HepG2 (cell line): ENCODE data around the gene RAP1A. TPM values are rescaled to one million over a fixed set of nuclear protein-coding genes. Genes with fewer than 3 reads are reported as not detected.

ENCODE experiments used
- CENPX ChIP-seq: sonication (generic); formaldehyde crosslinking; IDR thresholded peaks from 2 replicates; pipeline ENCODE4 v1.9.0; 2021; ENCODE audit warnings: mild to moderate bottlenecking, missing genetic modification reagents, moderate library complexity
- GABPA ChIP-seq, 2 experiments: IDR thresholded peaks; 2 replicates each; pipeline ENCODE4 v1.6.1; 2011 to 2016; ENCODE audit warnings: low read depth in 2 of 2, low read length in 1 of 2, missing biosample characterization in 1 of 2, missing genetic modification characterization in 1 of 2
- GFI1 ChIP-seq: sonication (generic); formaldehyde crosslinking; IDR thresholded peaks from 2 replicates; pipeline ENCODE4 v1.5.0; 2020; ENCODE audit warnings: missing genetic modification reagents, mild to moderate bottlenecking, borderline replicate concordance
- HMG20B ChIP-seq: conservative IDR thresholded peaks from 2 replicates; pipeline ENCODE4 v1.6.1; 2016; ENCODE audit warnings: missing genetic modification reagents, missing compliant biosample characterization
- MED1 ChIP-seq: sonication (generic); formaldehyde crosslinking; IDR thresholded peaks from 2 replicates; pipeline ENCODE4 v1.4.0; 2020; ENCODE audit warnings: missing genetic modification reagents
- MTERF4 ChIP-seq: sonication (generic); formaldehyde crosslinking; IDR thresholded peaks from 2 replicates; pipeline ENCODE4 v1.8.0; 2023; ENCODE audit warnings: mild to moderate bottlenecking, missing genetic modification reagents
- NCOA1 ChIP-seq: sonication (generic); formaldehyde crosslinking; IDR thresholded peaks from 2 replicates; pipeline ENCODE4 v1.9.0; 2021; ENCODE audit warnings: missing genetic modification reagents
- NCOR1 ChIP-seq: fragments of 200-600 bp; sonication (generic); IDR thresholded peaks from 2 replicates; pipeline ENCODE4 v1.7.0; 2017; ENCODE audit warnings: antibody characterized with exemption, low read length, borderline replicate concordance
- NR1H2 ChIP-seq: sonication (generic); formaldehyde crosslinking; IDR thresholded peaks from 2 replicates; pipeline ENCODE4 v1.8.1; 2022; ENCODE audit warnings: low read depth, missing genetic modification reagents, borderline replicate concordance
- TCF7 ChIP-seq: sonication (generic); IDR thresholded peaks from 2 replicates; pipeline ENCODE4 v1.6.1; 2016; ENCODE audit warnings: antibody characterized with exemption, low read depth
- TP53 ChIP-seq: sonication (generic); formaldehyde crosslinking; conservative IDR thresholded peaks from 2 replicates; pipeline ENCODE4 v1.4.0; 2020; ENCODE audit warnings: missing genetic modification reagents
- ZBTB3 ChIP-seq: sonication (generic); formaldehyde crosslinking; IDR thresholded peaks from 2 replicates; pipeline ENCODE4 v1.4.0; 2020; ENCODE audit warnings: low read depth, mild to moderate bottlenecking, moderate library complexity, missing genetic modification reagents, borderline replicate concordance
- ZFY ChIP-seq: sonication (generic); formaldehyde crosslinking; IDR thresholded peaks from 2 replicates; pipeline ENCODE4 v1.4.0; 2020; ENCODE audit warnings: missing genetic modification reagents
- ZNF3 ChIP-seq: IDR thresholded peaks from 2 replicates; pipeline ENCODE4 v1.7.0; 2017; ENCODE audit warnings: inconsistent platforms
- ZNF556 ChIP-seq: sonication (generic); formaldehyde crosslinking; IDR thresholded peaks from 2 replicates; pipeline ENCODE4 v1.4.0; 2020; ENCODE audit warnings: mild to moderate bottlenecking, missing genetic modification reagents, borderline replicate concordance
- ZNF607 ChIP-seq: sonication (generic); formaldehyde crosslinking; IDR thresholded peaks from 2 replicates; pipeline ENCODE4 v1.5.1; 2020; ENCODE audit warnings: missing genetic modification reagents, mild to moderate bottlenecking, borderline replicate concordance
- ZNF7 ChIP-seq: IDR thresholded peaks from 2 replicates; pipeline ENCODE4 v1.6.1; 2016; ENCODE audit warnings: missing biosample characterization, missing genetic modification reagents
- polyA plus RNA-seq, 8 experiments: library from polyadenylated mRNA; depleted of rRNA in 3 of 8; stranded (reverse) in 7 of 8; unstranded in 1 of 8; fragments of >200 nt; fragmentation: Illumina TruSeq in 4 of 8; extraction: Trizol in 4 of 8; gene quantifications; 2 replicates each; pipeline versions ENCODE4 v1.2.1 to v1.2.3, GENCODE V29; 2011 to 2016; ENCODE audit warnings: low read depth in 4 of 8, missing spikeins in 1 of 8, mixed read lengths in 1 of 8; ENCODE audit not compliant: insufficient read depth in 1 of 8
- total RNA-seq, 5 experiments: library from RNA; depleted of rRNA; stranded (reverse); fragments of >200 nt; fragmentation: Illumina TruSeq; extraction: Trizol; gene quantifications; 2 replicates each; pipeline ENCODE4 v1.2.3, GENCODE V29; 2016; ENCODE audit warnings: low read depth in 1 of 5
- TF ChIP-seq, protein P1 (sequence below): sonication (generic); formaldehyde crosslinking; IDR thresholded peaks from 2 replicates; pipeline ENCODE4 v1.4.0; 2020; ENCODE audit warnings: missing genetic modification reagents, borderline replicate concordance
- TF ChIP-seq, protein P2 (sequence below): sonication (generic); formaldehyde crosslinking; IDR thresholded peaks from 2 replicates; pipeline ENCODE4 v1.4.0; 2020; ENCODE audit warnings: mild to moderate bottlenecking, missing genetic modification reagents

The RAP1A gene
- total and polyA plus RNA-seq, 2 of the 13 experiments (the other 11 are each of a cell fraction or from before 2014, with no cell fraction given) = 19.0 to 20.7 TPM

GRCh38 chr1:111618961-111619634 is 491 bp upstream of the RAP1A start (continued):
- no peak for TF ChIP-seq TCF7
- TF ChIP-seq ZBTB3 (CRISPR knock-in tag) = no peak
- TF ChIP-seq NCOR1 = no peak
- TF ChIP-seq GABPA (IDR thresholded peaks at IDR 0.05; ENCODE audit: low read depth, low read length) = no peak
- 0 out of 2 replicates have a peak, but pooled peaks have one; percentile 10 for TF ChIP-seq GABPA (CRISPR knock-in tag; IDR thresholded peaks at IDR 0.05; ENCODE audit: low read depth)
- no peak for TF ChIP-seq ZNF3 (CRISPR knock-in tag)
- TF ChIP-seq NCOA1 (CRISPR knock-in tag) = no peak
- no peak for TF ChIP-seq TP53 (CRISPR knock-in tag)
- TF ChIP-seq, protein P1, sequence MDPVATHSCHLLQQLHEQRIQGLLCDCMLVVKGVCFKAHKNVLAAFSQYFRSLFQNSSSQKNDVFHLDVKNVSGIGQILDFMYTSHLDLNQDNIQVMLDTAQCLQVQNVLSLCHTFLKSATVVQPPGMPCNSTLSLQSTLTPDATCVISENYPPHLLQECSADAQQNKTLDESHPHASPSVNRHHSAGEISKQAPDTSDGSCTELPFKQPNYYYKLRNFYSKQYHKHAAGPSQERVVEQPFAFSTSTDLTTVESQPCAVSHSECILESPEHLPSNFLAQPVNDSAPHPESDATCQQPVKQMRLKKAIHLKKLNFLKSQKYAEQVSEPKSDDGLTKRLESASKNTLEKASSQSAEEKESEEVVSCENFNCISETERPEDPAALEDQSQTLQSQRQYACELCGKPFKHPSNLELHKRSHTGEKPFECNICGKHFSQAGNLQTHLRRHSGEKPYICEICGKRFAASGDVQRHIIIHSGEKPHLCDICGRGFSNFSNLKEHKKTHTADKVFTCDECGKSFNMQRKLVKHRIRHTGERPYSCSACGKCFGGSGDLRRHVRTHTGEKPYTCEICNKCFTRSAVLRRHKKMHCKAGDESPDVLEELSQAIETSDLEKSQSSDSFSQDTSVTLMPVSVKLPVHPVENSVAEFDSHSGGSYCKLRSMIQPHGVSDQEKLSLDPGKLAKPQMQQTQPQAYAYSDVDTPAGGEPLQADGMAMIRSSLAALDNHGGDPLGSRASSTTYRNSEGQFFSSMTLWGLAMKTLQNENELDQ (CRISPR knock-in tag) = no peak
- no peak for TF ChIP-seq ZNF607 (CRISPR knock-in tag)
- TF ChIP-seq, protein P2, sequence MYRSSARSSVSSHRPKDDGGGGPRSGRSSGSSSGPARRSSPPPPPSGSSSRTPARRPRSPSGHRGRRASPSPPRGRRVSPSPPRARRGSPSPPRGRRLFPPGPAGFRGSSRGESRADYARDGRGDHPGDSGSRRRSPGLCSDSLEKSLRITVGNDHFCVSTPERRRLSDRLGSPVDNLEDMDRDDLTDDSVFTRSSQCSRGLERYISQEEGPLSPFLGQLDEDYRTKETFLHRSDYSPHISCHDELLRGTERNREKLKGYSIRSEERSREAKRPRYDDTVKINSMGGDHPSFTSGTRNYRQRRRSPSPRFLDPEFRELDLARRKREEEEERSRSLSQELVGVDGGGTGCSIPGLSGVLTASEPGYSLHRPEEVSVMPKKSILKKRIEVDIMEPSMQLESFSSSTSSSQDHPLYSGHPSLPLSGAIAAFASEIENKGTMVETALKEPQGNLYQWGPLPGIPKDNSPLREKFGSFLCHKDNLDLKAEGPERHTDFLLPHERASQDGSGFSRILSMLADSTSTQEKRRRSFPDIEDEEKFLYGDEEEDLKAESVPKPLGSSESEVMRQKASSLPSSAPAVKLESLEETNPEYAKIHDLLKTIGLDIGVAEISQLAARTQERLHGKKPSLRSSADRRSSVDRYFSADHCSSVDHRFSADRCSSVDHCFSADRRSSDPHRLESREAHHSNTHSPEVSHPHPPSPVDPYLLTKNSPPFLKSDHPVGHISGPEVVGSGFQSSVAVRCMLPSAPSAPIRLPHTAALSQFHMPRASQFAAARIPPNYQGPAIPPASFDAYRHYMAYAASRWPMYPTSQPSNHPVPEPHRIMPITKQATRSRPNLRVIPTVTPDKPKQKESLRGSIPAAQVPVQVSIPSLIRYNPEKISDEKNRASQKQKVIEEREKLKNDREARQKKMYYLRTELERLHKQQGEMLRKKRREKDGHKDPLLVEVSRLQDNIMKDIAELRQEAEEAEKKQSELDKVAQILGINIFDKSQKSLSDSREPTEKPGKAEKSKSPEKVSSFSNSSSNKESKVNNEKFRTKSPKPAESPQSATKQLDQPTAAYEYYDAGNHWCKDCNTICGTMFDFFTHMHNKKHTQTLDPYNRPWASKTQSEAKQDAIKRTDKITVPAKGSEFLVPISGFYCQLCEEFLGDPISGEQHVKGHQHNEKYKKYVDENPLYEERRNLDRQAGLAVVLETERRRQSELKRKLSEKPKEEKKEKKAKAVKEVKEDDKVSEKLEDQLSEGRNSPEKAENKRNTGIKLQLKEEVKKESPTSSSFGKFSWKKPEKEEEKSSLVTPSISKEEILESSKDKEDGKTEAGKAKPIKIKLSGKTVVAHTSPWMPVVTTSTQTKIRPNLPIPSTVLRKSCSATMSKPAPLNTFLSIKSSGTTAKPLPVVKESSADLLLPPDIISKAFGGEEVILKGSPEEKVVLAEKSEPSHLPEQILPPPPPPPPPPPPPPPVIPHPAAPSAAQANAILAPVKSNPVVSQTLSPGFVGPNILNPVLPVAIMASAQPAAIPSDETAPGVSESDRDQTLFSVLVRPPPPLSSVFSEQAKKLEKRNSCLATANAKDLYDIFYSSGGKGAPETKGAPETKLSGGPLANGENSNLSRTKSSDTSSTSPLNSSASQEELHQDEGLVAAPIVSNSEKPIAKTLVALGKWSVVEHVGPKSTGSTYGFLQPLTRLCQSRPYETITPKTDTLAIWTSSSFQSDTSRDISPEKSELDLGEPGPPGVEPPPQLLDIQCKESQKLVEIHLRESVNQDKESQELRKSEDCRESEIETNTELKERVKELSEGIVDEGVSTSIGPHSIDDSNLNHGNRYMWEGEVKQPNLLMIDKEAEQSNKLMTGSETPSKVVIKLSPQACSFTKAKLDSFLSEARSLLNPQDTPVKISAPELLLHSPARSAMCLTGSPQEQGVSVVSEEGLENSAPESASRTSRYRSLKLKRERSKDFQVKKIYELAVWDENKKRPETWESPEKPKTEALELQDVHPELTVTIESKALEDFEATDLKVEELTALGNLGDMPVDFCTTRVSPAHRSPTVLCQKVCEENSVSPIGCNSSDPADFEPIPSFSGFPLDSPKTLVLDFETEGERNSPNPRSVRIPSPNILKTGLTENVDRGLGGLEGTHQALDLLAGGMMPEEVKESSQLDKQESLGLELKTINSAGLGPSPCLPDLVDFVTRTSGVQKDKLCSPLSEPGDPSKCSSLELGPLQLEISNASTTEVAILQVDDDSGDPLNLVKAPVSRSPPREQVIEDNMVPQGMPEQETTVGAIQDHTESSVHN (CRISPR knock-in tag) = no peak
- no peak for TF ChIP-seq CENPX (CRISPR knock-in tag)
- TF ChIP-seq MED1 (CRISPR knock-in tag) = peak; percentile 36
- no peak for TF ChIP-seq ZNF7
- TF ChIP-seq HMG20B = no peak
- no peak for TF ChIP-seq ZFY (CRISPR knock-in tag)
- TF ChIP-seq MTERF4 (CRISPR knock-in tag) = no peak
- TF ChIP-seq NR1H2 = no peak
- no peak for TF ChIP-seq GFI1
- no peak for TF ChIP-seq ZNF556 (CRISPR knock-in tag)
